SU-DHL-6 (cell line): ENCODE measurements around the gene CD247.

Experiments
- H2AFZ ChIP-seq: fragments of 200-600 bp; sonication (generic); 2 replicates; pipeline ENCODE4 v1.6.1; 2014; ENCODE audit warnings: low read depth, mild to moderate bottlenecking, moderate library complexity, mixed read lengths, antibody characterized with exemption, low read length; ENCODE audit not compliant: severe bottlenecking
- H3F3A ChIP-seq: fragments of 200-600 bp; shearing (Covaris generic); 2 replicates; pipeline ENCODE4 v1.6.0; 2016; ENCODE audit warnings: antibody characterized with exemption, mild to moderate bottlenecking; ENCODE audit not compliant: insufficient read depth
- H3K27ac ChIP-seq: fragments of 200-600 bp; sonication (generic); 2 replicates; pipeline ENCODE4 v1.5.1; 2016; ENCODE audit warnings: low read depth, mild to moderate bottlenecking, low read length, moderate library complexity, mixed read lengths
- H3K27me3 ChIP-seq: fragments of 200-600 bp; sonication (generic), shearing (Covaris generic); 2 replicates; pipeline ENCODE4 v1.6.0; 2014; ENCODE audit warnings: mild to moderate bottlenecking, low read length
- H3K36me3 ChIP-seq: fragments of 200-600 bp; sonication (generic); 2 replicates; pipeline ENCODE4 v1.6.1; 2014; ENCODE audit warnings: mild to moderate bottlenecking, low read length, mixed read lengths
- H3K4me2 ChIP-seq: fragments of 300-600, 200-600 bp; shearing (Covaris generic), sonication (generic); 2 replicates; pipeline ENCODE4 v1.6.0; 2014; ENCODE audit warnings: low read length, low read depth, mild to moderate bottlenecking; ENCODE audit not compliant: poor library complexity, severe bottlenecking
- H3K4me3 ChIP-seq: fragments of 200-600 bp; sonication (generic); 2 replicates; pipeline ENCODE4 v1.5.1; 2014; ENCODE audit warnings: antibody characterized with exemption, low read length, mild to moderate bottlenecking, mixed read lengths; ENCODE audit not compliant: insufficient read depth, poor library complexity, severe bottlenecking
- H3K79me2 ChIP-seq: fragments of 200-600 bp; sonication (generic); 2 replicates; pipeline ENCODE4 v1.6.1; 2014; ENCODE audit warnings: mild to moderate bottlenecking, low read length, moderate library complexity; ENCODE audit not compliant: insufficient read depth
- H3K9ac ChIP-seq: fragments of 200-600 bp; sonication (generic); 2 replicates; pipeline ENCODE4 v1.7.0; 2014; ENCODE audit warnings: mild to moderate bottlenecking, low read length
- H3K9me2 ChIP-seq: fragments of 200-600 bp; sonication (generic); replicated peaks from 2 replicates; pipeline ENCODE4 v1.6.1; 2014; ENCODE audit warnings: low read length; ENCODE audit not compliant: insufficient read depth
- H3K9me3 ChIP-seq: fragments of 200-600 bp; sonication (generic); 2 replicates; pipeline ENCODE4 v1.6.1; 2014; ENCODE audit warnings: low read length, mixed read lengths; ENCODE audit not compliant: insufficient read depth
- H4K20me1 ChIP-seq: fragments of 200-600 bp; sonication (generic); 2 replicates; pipeline ENCODE4 v1.6.1; 2014; ENCODE audit warnings: low read depth, mild to moderate bottlenecking, antibody characterized with exemption, low read length, moderate library complexity, mixed read lengths
- CTCF ChIP-seq: fragments of 200-600 bp; sonication (generic); IDR thresholded peaks from one replicate; pipeline ENCODE4 v1.5.1; 2017; ENCODE audit warnings: antibody characterized with exemption, mild to moderate bottlenecking, low read length, moderate library complexity; ENCODE audit not compliant: insufficient read depth, poor library complexity, severe bottlenecking
- EZH2phosphoT487 ChIP-seq: fragments of 200-600 bp; sonication (generic), shearing (Covaris generic); conservative IDR thresholded peaks from 2 replicates; pipeline ENCODE4 v1.6.1; 2018; ENCODE audit warnings: mild to moderate bottlenecking, antibody characterized with exemption, low read length, moderate library complexity, mixed read lengths

CD247 gene

GRCh38 chr1:167412920-167413319, 105.4 kb downstream of the CD247 start:
- Histone ChIP-seq H3K27ac (no peak overlapping the region), H3K79me2 (no peaks in the 10 kb centered on the region), H3F3A (no peaks in the 10 kb centered on the region), H3K36me3 (peaks cover 32% of the 10 kb centered on the region; the same call in 1 of the 2 replicates), H3K27me3 (no peaks in the 10 kb centered on the region), H3K9me2 (no peaks in the 10 kb centered on the region), H3K4me3 (no peak overlapping the region), H2AFZ (no peak overlapping the region), H4K20me1 (no peaks in the 10 kb centered on the region), H3K9me3 (no peaks in the 10 kb centered on the region), H3K4me2 (no peak overlapping the region), H3K9ac (no peak overlapping the region)
- TF ChIP-seq EZH2phosphoT487 (no peak), CTCF (no peak)

- Histone ChIP-seq H3K27me3 (no peaks in the 10 kb centered on the region), H3F3A (no peaks in the 10 kb centered on the region), H2AFZ (no peak overlapping the region), H3K79me2 (no peaks in the 10 kb centered on the region), H3K9me2 (no peaks in the 10 kb centered on the region), H3K27ac (no peak overlapping the region), H3K4me3 (no peak overlapping the region), H3K4me2 (no peak overlapping the region), H3K9ac (no peak overlapping the region), H3K36me3 (peaks cover 32% of the 10 kb centered on the region; the same call in 1 of the 2 replicates), H4K20me1 (no peaks in the 10 kb centered on the region), H3K9me3 (no peaks in the 10 kb centered on the region)
- no peak for TF ChIP-seq CTCF
Observed at GRCh38 chr1:167412072-167412471, 106.3 kb downstream of the CD247 start.

GRCh38 chr1:167409183-167409582, 109.1 kb downstream of the CD247 start:
- no peaks in the 10 kb centered on the region for H4K20me1 ChIP-seq
- no peak overlapping the region for H2AFZ ChIP-seq
- H3K36me3 ChIP-seq = peaks cover 40% of the 10 kb centered on the region
- H3K4me2 ChIP-seq = no peak overlapping the region
- H3K4me3 ChIP-seq = no peak overlapping the region
- no peak overlapping the region for H3K27ac ChIP-seq
- no peaks in the 10 kb centered on the region for H3F3A ChIP-seq
- TF ChIP-seq EZH2phosphoT487 (no peak), CTCF (peak; percentile 17)
- H3K9me3 ChIP-seq = no peaks in the 10 kb centered on the region
- H3K9ac ChIP-seq = no peak overlapping the region
- no peaks in the 10 kb centered on the region for H3K79me2 ChIP-seq
- H3K27me3 ChIP-seq = no peaks in the 10 kb centered on the region
- no peaks in the 10 kb centered on the region for H3K9me2 ChIP-seq
